Psoas muscle (tissue), 8 donors: Measurements from ENCODE around the gene MTMR3. TPM values are rescaled to one million over a fixed set of nuclear protein-coding genes. Genes with fewer than 3 reads are reported as not detected.
"Not testable (repeated sequence)": the region's sequence is repeated elsewhere in the genome, so short reads cannot be mapped to it uniquely, and the experiment has no call there.

ENCODE experiments used
- ATAC-seq, 4 donors: fragments of 200-7000 bp; cut with Tn5 transposase; one replicate each; pipeline ENCODE4 v1.9.1; 2020; ENCODE audit warnings: moderate library complexity in 3 of 4, mild to moderate bottlenecking in 2 of 4
- DNase-seq, 2 donors: peaks; one replicate each; pipeline ENCODE4 v3.0.0-alpha.2; 2020
- H3K27ac ChIP-seq: fragments of 200-600 bp; one replicate; pipeline ENCODE4 v1.8.0; 2022
- H3K27me3 ChIP-seq, 3 donors: fragments of 200-600 bp in 1 of 3; one replicate each; pipeline versions ENCODE4 v1.6.1 to v1.8.0; 2013 to 2022; ENCODE audit warnings: low read length in 2 of 3, mild to moderate bottlenecking in 2 of 3, moderate library complexity in 1 of 3; ENCODE audit not compliant: insufficient read depth in 3 of 3
- H3K36me3 ChIP-seq, 2 donors: fragments of 200-600 bp in 1 of 2; one replicate each; pipeline versions ENCODE4 v1.6.1 to v1.8.0; 2013 to 2022; ENCODE audit warnings: low read depth in 1 of 2, mild to moderate bottlenecking in 1 of 2, moderate library complexity in 1 of 2; ENCODE audit not compliant: insufficient read depth in 1 of 2
- H3K4me1 ChIP-seq: fragments of 200-600 bp; one replicate; pipeline ENCODE4 v1.8.0; 2022
- H3K4me3 ChIP-seq: fragments of 200-600 bp; one replicate; pipeline ENCODE4 v1.8.0; 2022; ENCODE audit warnings: mild to moderate bottlenecking
- H3K9me3 ChIP-seq: fragments of 200-600 bp; one replicate; pipeline ENCODE4 v1.8.0; 2022
- WGBS, 3 donors: extraction: QIAGEN DNeasy Blood & Tissue Kit; methylation state at CpG; one replicate each; pipeline versions ENCODE4 v1.1.6 to v1.1.7; 2013; 5-methylcytosine and 5-hydroxymethylcytosine counted together
- intact Hi-C, 2 donors: fragments of 100-400 bp; cut with DNase I; formaldehyde crosslinking; loops; one replicate each; pipeline versions ENCODE4 v1.11.0 to v1.14.2; 2022
- polyA plus RNA-seq, 3 donors: library from polyadenylated mRNA; stranded (reverse); fragments of 200-250 nt; gene quantifications; one replicate each; pipeline ENCODE4 v1.2.3, GENCODE V29; 2013
- total RNA-seq, 4 donors: library from RNA; stranded (reverse); fragmentation: NEBNext Ultra II Directional in 2 of 4; extraction: Animal tissue kit (Norgen Biotek cat#: 25700) in 2 of 4; gene quantifications; one replicate each; pipeline versions ENCODE4 v1.2.1 to v1.2.4, GENCODE V29; 2021 to 2023
- TF ChIP-seq, protein P1 (sequence below): fragments of 200-600 bp; IDR thresholded peaks from one replicate; pipeline ENCODE4 v1.8.0; 2022; ENCODE audit warnings: antibody characterized with exemption
- donor health status: healthy with polysubstance abuse.
- donor health status: DM: no; HTN: no; CAD: no; lungs with moderate emphysema.
- donor health status: Bipolar disorder and iron deficiency.
- donor health status: healthy.
- donor health status: DM: yes; HTN: yes; CAD: no.
- donor health status: DM: no; HTN: no; CAD: no.
- donor health status: DM: no; HTN: no; CAD: no.
- donor health status: DM: yes; HTN: yes; CAD: no.

Gene MTMR3
- total and polyA plus RNA-seq, 7 donors, result 7.8 to 37.9 (median 31.8) TPM

DNA sequence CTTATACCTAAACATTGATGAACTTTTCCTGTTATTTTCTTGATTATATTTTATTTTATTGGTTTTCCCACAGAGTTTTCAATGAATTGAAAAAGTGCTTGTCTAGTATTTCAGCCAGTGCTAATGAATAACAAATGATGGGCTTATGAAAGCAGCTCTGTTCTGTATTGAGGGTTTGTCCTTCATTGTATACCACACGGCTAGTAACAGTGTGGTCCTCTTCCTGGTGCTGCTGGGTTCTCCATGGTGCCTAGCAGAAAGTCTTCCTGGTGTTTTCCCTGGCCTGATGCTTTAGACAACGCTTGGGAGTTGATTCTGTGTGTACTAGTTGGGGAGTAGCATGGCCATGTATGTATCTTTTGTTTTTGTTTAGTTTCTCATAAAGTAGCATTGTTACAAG lies 89.1 kb downstream of the MTMR3 start:
- DNase-seq, result no peak
- intact Hi-C loops, result no loop called here
- Histone ChIP-seq H3K4me3 (no peak overlapping the region), H3K9me3 (no peaks in the 10 kb centered on the region), H3K27me3 (no peaks in the 10 kb centered on the region), H3K4me1 (peaks cover 6% of the 10 kb centered on the region), H3K27ac (no peak overlapping the region), H3K36me3 (peaks cover 0 to 7% of the 10 kb centered on the region in 2 donors)
- TF ChIP-seq, protein P1, sequence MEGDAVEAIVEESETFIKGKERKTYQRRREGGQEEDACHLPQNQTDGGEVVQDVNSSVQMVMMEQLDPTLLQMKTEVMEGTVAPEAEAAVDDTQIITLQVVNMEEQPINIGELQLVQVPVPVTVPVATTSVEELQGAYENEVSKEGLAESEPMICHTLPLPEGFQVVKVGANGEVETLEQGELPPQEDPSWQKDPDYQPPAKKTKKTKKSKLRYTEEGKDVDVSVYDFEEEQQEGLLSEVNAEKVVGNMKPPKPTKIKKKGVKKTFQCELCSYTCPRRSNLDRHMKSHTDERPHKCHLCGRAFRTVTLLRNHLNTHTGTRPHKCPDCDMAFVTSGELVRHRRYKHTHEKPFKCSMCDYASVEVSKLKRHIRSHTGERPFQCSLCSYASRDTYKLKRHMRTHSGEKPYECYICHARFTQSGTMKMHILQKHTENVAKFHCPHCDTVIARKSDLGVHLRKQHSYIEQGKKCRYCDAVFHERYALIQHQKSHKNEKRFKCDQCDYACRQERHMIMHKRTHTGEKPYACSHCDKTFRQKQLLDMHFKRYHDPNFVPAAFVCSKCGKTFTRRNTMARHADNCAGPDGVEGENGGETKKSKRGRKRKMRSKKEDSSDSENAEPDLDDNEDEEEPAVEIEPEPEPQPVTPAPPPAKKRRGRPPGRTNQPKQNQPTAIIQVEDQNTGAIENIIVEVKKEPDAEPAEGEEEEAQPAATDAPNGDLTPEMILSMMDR, result no peak
- 81 to 90% (median 89%) methylated on average over 2 of the region's 2 CpGs for whole genome bisulfite sequencing, 3 donors
- ATAC-seq, result no peak

DNA sequence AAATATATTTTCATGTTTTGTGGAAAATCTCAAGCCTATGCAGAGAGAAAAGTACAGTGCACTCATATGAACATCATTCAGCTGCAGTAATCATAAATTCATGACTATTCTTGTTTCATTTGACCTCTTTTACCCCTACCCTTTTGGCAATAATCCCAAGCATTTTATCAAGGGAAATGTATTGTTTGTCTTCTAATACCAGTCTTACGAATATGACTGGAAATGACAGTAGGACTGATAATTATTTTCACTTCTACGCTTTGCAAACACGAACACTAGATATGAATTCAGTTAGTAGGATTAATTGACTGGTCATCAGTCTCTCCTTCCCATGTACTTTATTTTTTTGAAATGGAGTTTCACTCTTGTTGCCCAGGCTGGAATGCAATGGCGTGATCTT lies 90.3 kb downstream of the MTMR3 start:
- Histone ChIP-seq H3K4me1 (peaks cover 3% of the 10 kb centered on the region), H3K4me3 (no peak overlapping the region), H3K27me3 (no peaks in the 10 kb centered on the region), H3K27ac (no peak overlapping the region), H3K36me3 (peaks cover 0 to 14% of the 10 kb centered on the region in 2 donors), H3K9me3 (no peaks in the 10 kb centered on the region)
- DNase-seq (no peak), ATAC-seq (no peak)
- whole genome bisulfite sequencing, 3 donors, result 85 to 87% (median 86%) methylated on average over 4 of the region's 4 CpGs
- TF ChIP-seq, protein P1, result no peak
- intact Hi-C loops, result no loop called here

GRCh38 chr22:29973680-29974079 lies 90.7 kb downstream of the MTMR3 start:
- intact Hi-C loops, H3K27ac ChIP-seq, H3K4me3 ChIP-seq, DNase-seq, H3K27me3 ChIP-seq, ATAC-seq, H3K4me1 ChIP-seq, H3K9me3 ChIP-seq: not testable (repeated sequence)
- WGBS, 3 donors, result 86 to 96% (median 89%) methylated on average over 9 of the region's 9 CpGs
- H3K36me3 ChIP-seq, result peaks cover 0 to 18% of the 10 kb centered on the region in 2 donors

DNA sequence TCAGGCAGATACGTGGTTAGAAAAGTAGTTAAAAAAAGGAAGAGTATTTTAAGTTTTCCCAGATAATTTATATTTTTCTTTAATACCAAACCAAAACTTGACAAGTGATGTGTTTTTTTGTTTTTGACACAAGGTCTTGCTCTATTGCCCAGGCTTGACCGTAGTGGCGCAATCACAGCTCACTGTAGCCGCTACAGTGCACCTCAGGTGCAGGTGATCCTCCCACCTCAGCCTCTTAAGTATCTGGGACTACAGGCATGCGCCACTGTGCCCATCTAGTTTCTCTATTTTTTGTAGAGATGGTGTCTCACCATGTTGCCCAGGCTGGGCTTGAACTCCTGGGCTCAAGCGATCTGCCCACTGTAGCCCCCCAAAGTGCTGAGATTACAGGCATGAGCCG lies 92.5 kb downstream of the MTMR3 start:
- intact Hi-C loops, result no loop called here
- H3K4me1 ChIP-seq, result peaks cover 19% of the 10 kb centered on the region
- ATAC-seq, result no peak
- peaks cover 3 to 36% of the 10 kb centered on the region in 2 donors for H3K36me3 ChIP-seq
- no peak for DNase-seq
- no peak overlapping the region for H3K27ac ChIP-seq
- no peaks in the 10 kb centered on the region for H3K27me3 ChIP-seq
- 92 to 97% (median 96%) methylated on average over 7 of the region's 7 CpGs for WGBS, 3 donors
- H3K4me3 ChIP-seq, result no peak overlapping the region
- TF ChIP-seq, protein P1, result no peak
- H3K9me3 ChIP-seq, result no peaks in the 10 kb centered on the region

GRCh38 chr22:29977107-29977506 lies 94.1 kb downstream of the MTMR3 start:
- Histone ChIP-seq H3K4me3 (no peak overlapping the region), H3K36me3 (peaks cover 3 to 46% of the 10 kb centered on the region in 2 donors), H3K27ac (no peak overlapping the region), H3K4me1 (peaks cover 19% of the 10 kb centered on the region), H3K9me3 (no peaks in the 10 kb centered on the region), H3K27me3 (no peaks in the 10 kb centered on the region)
- intact Hi-C loops, result no loop called here
- ATAC-seq, result no peak
- TF ChIP-seq, protein P1, result no peak
- no peak for DNase-seq
- WGBS, 3 donors, result 93 to 96% (median 93%) methylated on average over 3 of the region's 3 CpGs
